ENCODE measurements around the gene HIVEP3. TPM values are rescaled to one million over a fixed set of nuclear protein-coding genes. Genes with fewer than 3 reads are reported as not detected.

Gene HIVEP3
- total RNA-seq, 1 donor = 1.8 TPM

GRCh38 chr1:41795205-41795762 lies 123.4 kb downstream of the HIVEP3 start:
- H3K4me1 ChIP-seq (ENCODE audit: insufficient read depth, low read length) = peaks cover 3% of the 10 kb centered on the region
- no peak overlapping the region for H3K4me2 ChIP-seq (ENCODE audit: insufficient read depth, low read length)
- H3K36me3 ChIP-seq (ENCODE audit: insufficient read depth, low read length) = no peaks in the 10 kb centered on the region
- no peaks in the 10 kb centered on the region for H4K20me1 ChIP-seq (ENCODE audit: insufficient read depth, low read length)
- H3K9me3 ChIP-seq (ENCODE audit: low read depth, low read length) = no peaks in the 10 kb centered on the region
- H3K27me3 ChIP-seq (ENCODE audit: insufficient read depth, low read length) = no peaks in the 10 kb centered on the region
- H3K4me3 ChIP-seq (ENCODE audit: insufficient read depth, low read length) = no peak overlapping the region
- H2AFZ ChIP-seq (ENCODE audit: low read length) = no peak overlapping the region
- TF ChIP-seq CTCF (IDR thresholded peaks at IDR 0.05; ENCODE audit: extremely low read depth, low read depth, low read length) = peak; percentile 63
- DNase-seq (ENCODE audit: insufficient read length, low spot score, missing footprints) = no peak
- no peak overlapping the region for H3K27ac ChIP-seq (ENCODE audit: low read depth, low read length)
- H3K79me2 ChIP-seq (ENCODE audit: insufficient read depth, low read length) = no peaks in the 10 kb centered on the region

- no peak for TF ChIP-seq CTCF (IDR thresholded peaks at IDR 0.05; ENCODE audit: extremely low read depth, low read depth, low read length)
- H3K4me3 ChIP-seq (ENCODE audit: insufficient read depth, low read length) = no peak overlapping the region
- H3K79me2 ChIP-seq (ENCODE audit: insufficient read depth, low read length) = no peaks in the 10 kb centered on the region
- no peaks in the 10 kb centered on the region for H3K27me3 ChIP-seq (ENCODE audit: insufficient read depth, low read length)
- no peaks in the 10 kb centered on the region for H4K20me1 ChIP-seq (ENCODE audit: insufficient read depth, low read length)
- no peaks in the 10 kb centered on the region for H3K9me3 ChIP-seq (ENCODE audit: low read depth, low read length)
- no peak overlapping the region for H3K4me2 ChIP-seq (ENCODE audit: insufficient read depth, low read length)
- H3K4me1 ChIP-seq (ENCODE audit: insufficient read depth, low read length) = peaks cover 3% of the 10 kb centered on the region
- DNase-seq (ENCODE audit: insufficient read length, low spot score, missing footprints) = no peak
- H3K27ac ChIP-seq (ENCODE audit: low read depth, low read length) = no peak overlapping the region
- no peak overlapping the region for H2AFZ ChIP-seq (ENCODE audit: low read length)
- H3K36me3 ChIP-seq (ENCODE audit: insufficient read depth, low read length) = no peaks in the 10 kb centered on the region
Observed at GRCh38 chr1:41794031-41794430, 124.7 kb downstream of the HIVEP3 start.

- Histone ChIP-seq H2AFZ (ENCODE audit: low read length) (no peak overlapping the region), H3K27me3 (ENCODE audit: insufficient read depth, low read length) (no peaks in the 10 kb centered on the region), H3K36me3 (ENCODE audit: insufficient read depth, low read length) (no peaks in the 10 kb centered on the region), H3K4me1 (ENCODE audit: insufficient read depth, low read length) (peaks cover 3% of the 10 kb centered on the region), H3K9me3 (ENCODE audit: low read depth, low read length) (no peaks in the 10 kb centered on the region), H3K4me3 (ENCODE audit: insufficient read depth, low read length) (no peak overlapping the region), H4K20me1 (ENCODE audit: insufficient read depth, low read length) (no peaks in the 10 kb centered on the region), H3K79me2 (ENCODE audit: insufficient read depth, low read length) (no peaks in the 10 kb centered on the region), H3K27ac (ENCODE audit: low read depth, low read length) (no peak overlapping the region), H3K4me2 (ENCODE audit: insufficient read depth, low read length) (no peak overlapping the region)
- no peak for DNase-seq (ENCODE audit: insufficient read length, low spot score, missing footprints)
- no peak for TF ChIP-seq CTCF (IDR thresholded peaks at IDR 0.05; ENCODE audit: extremely low read depth, low read depth, low read length)
Observed at GRCh38 chr1:41792485-41792770, 126.3 kb downstream of the HIVEP3 start.

GRCh38 chr1:41791667-41792484 lies 126.8 kb downstream of the HIVEP3 start:
- DNase-seq (ENCODE audit: insufficient read length, low spot score, missing footprints) = no peak
- no peaks in the 10 kb centered on the region for H3K36me3 ChIP-seq (ENCODE audit: insufficient read depth, low read length)
- H3K27me3 ChIP-seq (ENCODE audit: insufficient read depth, low read length) = no peaks in the 10 kb centered on the region
- H4K20me1 ChIP-seq (ENCODE audit: insufficient read depth, low read length) = no peaks in the 10 kb centered on the region
- peaks cover 3% of the 10 kb centered on the region for H3K4me1 ChIP-seq (ENCODE audit: insufficient read depth, low read length)
- no peak overlapping the region for H3K27ac ChIP-seq (ENCODE audit: low read depth, low read length)
- H3K79me2 ChIP-seq (ENCODE audit: insufficient read depth, low read length) = no peaks in the 10 kb centered on the region
- no peak for TF ChIP-seq CTCF (IDR thresholded peaks at IDR 0.05; ENCODE audit: extremely low read depth, low read depth, low read length)
- H3K4me3 ChIP-seq (ENCODE audit: insufficient read depth, low read length) = no peak overlapping the region
- no peak overlapping the region for H3K4me2 ChIP-seq (ENCODE audit: insufficient read depth, low read length)
- no peak overlapping the region for H2AFZ ChIP-seq (ENCODE audit: low read length)
- no peaks in the 10 kb centered on the region for H3K9me3 ChIP-seq (ENCODE audit: low read depth, low read length)

Measured in osteoblast (primary cell).